ENCODE results near the gene CNEP1R1.

Gene CNEP1R1

DNA sequence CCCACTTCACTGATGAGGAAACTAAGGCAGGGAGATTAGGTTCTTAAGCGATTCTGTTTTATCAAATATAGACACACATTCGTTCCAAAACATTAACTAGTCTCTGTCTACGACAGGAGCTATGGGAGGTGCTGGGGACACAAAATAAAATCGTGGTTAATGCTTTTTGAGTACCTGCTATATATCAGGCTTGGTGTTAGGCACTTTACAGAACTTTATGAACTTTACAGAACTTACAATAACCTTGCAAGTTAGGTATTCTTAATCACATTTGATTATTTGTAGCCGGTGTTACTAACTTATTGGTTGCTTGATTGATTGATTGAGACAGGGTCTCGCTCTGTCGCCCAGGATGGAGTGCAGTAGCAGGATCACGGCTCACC, 40.2 kb downstream of the CNEP1R1 start:
- DNase-seq (ENCODE audit: low read depth in 2 of 2), result no peak

DNA sequence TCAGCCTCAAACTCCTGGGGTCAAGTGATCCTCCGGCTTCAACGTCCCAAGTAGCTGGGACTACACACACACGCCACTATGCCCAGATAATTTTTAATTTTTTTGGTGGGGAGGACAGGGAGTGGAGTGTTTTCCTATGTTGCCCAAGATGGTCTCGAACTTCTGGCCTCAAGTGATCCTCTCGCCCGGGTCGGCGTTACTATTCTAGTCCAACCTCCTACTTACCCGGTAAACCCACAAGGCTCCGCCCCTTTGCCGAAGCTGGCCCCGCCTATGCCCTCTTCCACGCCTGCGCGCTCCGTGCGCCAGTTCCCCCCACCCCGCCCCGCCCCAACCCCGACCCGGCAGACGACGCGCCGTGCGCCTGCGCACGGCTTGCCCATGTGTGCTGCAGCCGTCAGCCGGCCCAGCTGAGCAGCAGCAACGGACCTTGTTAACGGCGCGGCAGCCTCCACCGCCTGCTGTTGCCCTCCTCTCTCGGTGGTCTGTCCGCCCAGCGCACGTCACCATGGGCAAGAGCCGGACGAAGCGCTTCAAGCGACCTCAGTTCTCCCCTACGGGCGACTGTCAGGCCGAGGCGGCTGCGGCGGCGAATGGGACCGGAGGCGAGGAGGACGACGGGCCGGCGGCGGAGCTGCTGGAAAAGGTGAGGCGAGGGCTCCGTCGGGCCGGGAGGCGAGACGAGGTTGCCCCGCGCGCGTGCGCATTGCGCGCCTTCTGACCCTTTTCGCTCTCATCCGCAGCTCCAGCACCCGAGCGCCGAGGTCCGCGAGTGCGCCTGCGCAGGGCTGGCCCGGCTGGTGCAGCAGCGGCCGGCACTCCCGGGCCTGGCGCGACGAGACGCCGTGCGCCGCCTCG, 40.8 kb downstream of the CNEP1R1 start, which contains the start of gene HEATR3:
HEATR3 (plus strand) TSS at position 347 of the 858 bp plus-strand sequence; CDS start at position 509, 162 bp downstream.
- DNase-seq (ENCODE audit: low read depth in 2 of 2), result peak; percentile 87 to 93

DNA sequence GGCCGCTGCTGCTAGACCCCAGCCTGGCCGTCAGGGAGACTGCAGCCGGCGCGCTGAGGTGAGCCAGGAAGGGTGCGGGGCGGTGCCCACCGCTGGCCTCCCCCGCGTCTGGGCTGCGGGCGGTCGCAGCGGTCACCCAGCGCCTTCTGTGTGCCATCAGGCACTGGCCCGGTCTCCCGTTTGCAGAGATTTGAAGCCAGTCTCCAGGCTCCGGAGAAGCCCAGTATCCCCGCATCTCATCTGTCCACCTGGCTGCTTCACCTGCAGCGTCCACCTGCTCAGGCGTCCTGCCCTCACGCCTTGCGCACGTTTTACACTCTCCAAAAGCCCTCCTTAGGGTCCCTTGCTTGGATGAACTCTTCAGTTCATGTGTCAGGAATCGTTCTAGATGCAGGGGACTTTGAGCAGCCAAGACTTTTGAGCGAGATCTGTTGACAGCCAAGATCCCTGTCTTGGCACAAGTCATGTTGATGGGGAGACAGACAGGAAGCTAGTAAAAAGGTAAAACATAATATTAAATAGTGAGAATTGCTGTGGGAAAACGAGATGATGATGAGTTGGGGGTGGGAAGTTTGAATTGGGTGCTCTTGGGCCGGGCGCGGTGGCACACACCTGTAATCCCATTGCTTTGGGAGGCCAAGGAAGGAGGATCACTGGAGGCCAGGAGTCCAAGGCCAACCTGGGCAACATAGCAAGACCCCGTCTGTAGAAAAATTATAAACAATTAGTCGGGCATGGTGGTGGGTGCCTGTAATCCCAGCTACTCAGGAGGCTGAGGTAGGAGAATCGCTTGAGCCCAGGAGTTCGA, 41.7 kb downstream of the CNEP1R1 start:
- DNase-seq (ENCODE audit: low read depth in 2 of 2), result no peak

DNA sequence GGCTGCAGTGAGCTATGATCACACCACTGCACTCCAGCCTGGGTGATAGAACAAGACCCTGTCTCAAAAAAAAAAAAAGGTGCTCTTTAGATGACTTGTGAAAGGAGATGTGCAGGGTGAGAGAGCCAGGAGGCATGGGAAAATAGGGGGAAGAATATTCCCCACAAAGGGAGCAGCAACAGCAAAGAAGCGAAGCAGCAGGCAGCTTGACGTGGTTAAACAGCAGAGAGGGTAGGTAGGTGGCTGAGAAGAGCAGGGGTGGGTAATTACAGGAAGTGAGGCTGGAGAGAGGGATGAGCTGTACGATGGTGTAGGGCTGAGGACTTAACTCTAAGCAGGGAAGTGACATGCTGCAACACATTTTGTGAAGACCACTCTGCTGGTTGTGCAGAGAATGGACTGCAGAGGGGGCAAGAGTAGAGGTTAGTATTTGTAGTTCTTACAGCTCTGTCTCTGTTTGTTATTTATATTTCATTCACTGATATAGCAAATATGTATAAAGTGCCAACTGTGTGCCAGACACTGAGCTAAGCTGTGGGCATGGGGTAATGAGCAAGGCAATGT, 42.3 kb downstream of the CNEP1R1 start:
- no peak for DNase-seq (ENCODE audit: low read depth in 2 of 2)

DNA sequence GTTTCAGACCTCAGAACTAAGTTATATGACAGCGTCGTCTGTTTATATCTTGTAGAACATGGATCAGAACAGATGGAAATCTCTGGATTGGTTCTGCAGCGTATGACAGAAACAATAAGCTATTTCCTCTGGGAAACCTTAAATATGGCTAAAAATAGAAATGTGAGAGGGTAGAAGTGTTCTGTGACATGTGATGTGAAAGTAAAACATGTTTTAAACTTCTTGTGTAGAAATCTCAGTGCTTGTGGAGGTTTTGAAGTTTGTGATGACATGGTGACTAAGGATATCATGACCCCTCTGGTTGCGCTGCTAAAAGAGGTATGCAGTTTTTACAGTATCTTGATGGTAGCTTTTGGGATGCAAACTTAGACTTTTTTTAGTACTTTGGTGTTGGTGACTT, 43.5 kb downstream of the CNEP1R1 start:
- no peak for DNase-seq (ENCODE audit: low read depth in 2 of 2)

DNA sequence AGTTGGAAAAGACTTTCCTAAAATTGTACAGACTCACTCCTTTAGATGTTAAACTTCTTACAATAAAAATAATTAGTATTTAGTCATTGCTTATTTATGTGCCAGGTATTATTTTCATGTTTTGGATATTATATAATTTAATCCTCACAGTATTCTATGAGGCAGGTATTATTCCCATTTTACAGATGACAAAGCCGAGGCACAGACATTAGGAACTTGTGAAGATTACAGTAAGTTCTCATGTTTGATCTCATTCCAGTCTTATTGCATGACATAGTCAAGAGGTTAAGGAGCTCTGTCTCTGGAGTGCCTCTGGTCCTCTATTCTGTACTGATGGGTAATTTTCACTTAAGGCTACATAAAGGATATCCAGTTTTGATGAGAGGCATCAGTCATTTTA, 44.0 kb downstream of the CNEP1R1 start:
- DNase-seq (ENCODE audit: low read depth in 2 of 2), result no peak

DNA sequence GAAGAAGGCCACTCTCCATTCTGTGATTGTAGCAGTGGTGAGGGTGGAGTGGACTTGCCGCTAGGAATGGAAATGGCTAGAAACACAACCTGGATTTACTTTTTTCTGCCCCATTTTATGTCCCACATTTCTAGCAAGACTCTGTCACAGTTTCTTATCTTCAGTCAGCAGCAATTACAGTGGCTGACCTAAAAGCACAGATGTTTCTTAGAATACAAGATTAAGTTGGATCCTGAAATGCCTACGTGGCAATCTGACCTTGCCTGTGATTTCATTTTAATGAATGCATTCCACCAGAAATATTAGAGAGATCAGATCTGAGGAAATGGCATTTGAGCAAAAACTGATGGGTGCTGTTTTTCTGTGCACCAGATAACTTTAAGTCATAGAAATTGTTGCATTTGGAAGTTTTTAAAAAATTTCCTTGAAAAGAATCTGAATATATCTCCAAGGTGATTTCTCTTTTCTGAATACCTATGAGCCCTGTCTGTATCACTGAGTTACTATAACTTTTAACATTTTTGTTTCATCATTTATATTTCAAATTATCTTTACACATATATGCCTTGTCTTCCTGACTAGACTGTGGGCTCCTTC, 46.1 kb downstream of the CNEP1R1 start:
- no peak for DNase-seq (ENCODE audit: low read depth in 2 of 2)

DNA sequence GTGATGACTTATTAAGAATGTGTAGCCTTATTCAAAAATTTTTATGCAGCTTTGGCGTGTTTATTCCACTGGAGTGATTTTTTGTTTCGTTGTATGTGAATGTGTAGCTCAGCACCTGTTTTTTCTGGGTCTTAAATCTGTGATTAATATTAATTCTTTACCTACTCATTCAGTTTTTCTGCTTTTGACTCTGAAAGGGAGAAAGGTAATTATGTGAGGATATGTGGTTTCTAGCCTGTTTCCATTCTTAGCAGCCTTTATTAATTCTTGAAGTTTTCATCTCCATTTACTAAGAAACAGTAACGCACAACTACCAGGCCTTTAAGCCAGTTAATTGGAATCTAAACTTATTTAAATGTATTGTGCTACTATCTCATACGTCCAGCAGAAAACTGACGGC, 47.7 kb downstream of the CNEP1R1 start:
- no peak for DNase-seq (ENCODE audit: low read depth in 2 of 2)

DNA sequence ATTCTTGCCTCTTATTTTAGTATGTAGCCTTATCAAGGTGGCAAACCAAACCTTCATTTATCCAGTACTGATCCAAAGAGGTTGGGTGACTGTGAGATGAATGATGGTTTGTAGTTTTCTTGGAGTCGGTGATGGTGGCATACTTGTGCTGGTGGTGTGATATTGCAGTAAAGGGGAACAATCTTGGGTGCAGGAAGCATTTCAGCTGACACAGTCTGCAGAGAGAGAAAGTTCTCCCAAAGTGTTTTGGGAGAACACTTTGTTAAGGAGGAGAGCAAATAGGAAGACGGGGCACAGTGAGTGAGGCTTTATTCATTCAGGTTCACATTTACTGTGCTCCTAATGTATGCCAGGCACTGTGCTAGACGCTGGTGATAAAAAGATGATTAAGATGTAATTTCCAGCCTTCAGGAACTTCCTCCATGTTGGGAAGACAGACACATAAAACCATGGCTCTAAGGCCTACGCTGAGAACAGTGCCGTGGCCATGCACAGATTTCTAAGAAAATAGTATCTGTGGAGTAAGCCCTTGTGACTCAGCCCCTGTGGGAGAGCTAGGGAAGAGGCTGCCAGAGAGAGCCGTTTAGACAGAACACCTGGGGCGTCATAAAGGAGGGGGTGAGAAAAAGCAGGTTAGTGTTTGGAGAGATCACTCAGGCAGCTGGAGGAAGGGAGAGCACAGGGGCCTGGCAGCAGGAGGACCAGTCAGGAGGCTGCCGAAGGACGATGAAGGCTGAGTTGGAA, 54.5 kb downstream of the CNEP1R1 start:
- no peak for DNase-seq (ENCODE audit: low read depth in 2 of 2)

DNA sequence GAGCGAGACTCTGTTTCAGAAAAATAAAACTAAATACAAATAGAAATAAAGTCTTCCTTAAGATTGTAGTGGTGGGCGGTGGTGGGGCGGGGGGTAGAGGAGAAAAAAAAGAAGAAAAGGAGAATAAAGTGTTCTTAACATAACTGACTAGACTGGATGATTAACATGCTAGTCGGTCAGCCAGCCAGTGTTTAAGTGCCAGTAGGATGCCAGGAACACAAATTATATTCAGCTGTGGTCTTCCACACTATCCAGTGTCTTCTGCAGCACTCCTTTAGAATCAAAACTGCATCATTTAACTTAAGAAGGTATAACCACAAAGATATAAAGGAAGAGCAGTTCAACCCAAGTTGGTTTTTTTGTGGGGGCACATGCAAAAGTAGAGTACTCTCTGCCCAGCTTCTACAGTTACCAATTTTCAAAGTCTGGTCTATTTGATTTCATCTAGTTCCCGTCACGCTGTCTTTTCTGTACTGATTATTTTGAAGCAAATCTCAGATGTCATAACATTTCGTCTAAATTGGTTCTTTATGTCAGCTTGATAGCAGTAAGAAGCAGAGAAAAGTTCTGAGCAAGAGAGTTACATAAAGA, 56.5 kb downstream of the CNEP1R1 start:
- no peak for DNase-seq (ENCODE audit: low read depth in 2 of 2)

DNA sequence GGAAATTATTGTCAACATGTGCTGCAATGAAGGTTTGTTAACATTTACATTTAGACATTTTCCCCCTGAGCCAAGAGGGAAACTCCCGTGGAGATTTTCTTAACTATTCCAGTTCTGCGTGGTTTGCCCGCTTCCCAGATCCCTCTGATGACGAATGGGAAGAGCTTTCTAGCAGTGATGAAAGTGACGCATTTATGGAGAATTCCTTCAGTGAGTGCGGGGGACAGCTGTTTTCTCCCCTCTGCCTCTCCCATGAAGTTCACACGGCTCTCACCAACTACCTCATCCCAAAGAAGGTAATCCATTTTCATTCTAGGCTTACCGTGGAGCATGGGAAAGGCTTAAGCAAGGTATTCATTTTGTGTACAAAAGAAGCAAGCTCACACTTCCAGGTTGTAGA, 59.0 kb downstream of the CNEP1R1 start:
- DNase-seq (ENCODE audit: low read depth in 2 of 2), result no peak

DNA sequence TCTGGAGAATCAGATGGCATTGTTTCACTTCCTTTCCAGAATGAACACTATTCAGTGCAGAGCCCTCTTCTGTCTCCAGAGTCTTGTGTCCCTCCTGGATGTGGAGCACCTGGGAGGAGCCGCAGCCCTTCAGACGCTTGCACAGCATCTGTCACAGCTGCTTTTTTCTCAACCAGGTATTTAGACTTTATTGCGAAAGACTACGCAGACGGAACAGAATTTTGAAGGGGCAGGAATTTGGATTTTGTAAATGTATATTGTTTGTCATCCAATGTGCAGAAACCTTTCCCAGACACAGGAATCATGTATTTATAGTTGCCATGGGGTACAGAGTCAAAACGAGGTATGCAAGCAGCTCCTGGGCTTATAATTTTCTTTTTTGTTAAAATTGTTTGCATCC, 61.2 kb downstream of the CNEP1R1 start:
- DNase-seq (ENCODE audit: low read depth in 2 of 2), result no peak

Measured in stimulated activated CD8-positive, alpha-beta memory T cell treated with anti-CD3 and anti-CD28 coated beads, Interleukin-2, amount 100 ng/mL, for 48 hours (primary cell).